ENCODE data around the gene DCAF7. TPM values are rescaled to one million over a fixed set of nuclear protein-coding genes. Genes with fewer than 3 reads are reported as not detected.

Gene DCAF7
- total RNA-seq, 1 experiment from 2014 or later, result 60.4 TPM

- POLR2A ChIA-PET, result no interaction called here
- BruUV-seq (replicated peaks), result no TSS peak
- in situ Hi-C loops (cut with HindIII; ENCODE audit: low pct_unique_long_range_greater_than_20kb, low sequenced_read_pairs) (no loop called here), intact Hi-C loops (cut with micrococcal nuclease; ENCODE audit: unreplicated experiment) (no loop called here)
- peaks cover 1% of the 10 kb centered on the region; the same call in 1 of the 2 replicates for H3K27me3 ChIP-seq (ENCODE audit: control insufficient read depth, insufficient read depth, low read length)
- H3K4me1 ChIP-seq (ENCODE audit: control insufficient read depth, insufficient read depth, low read length), result no peaks in the 10 kb centered on the region
- H3K36me3 ChIP-seq (ENCODE audit: control insufficient read depth, insufficient read depth, low read length), result no peaks in the 10 kb centered on the region
- DNase-seq (ENCODE audit: low read depth, low spot score) (no peak), ATAC-seq (no peak)
- CTCF ChIA-PET, result no interaction called here
- no peak overlapping the region for H3K27ac ChIP-seq (ENCODE audit: low read length)
- H3K4me3 ChIP-seq (ENCODE audit: low read depth in 2 of 2, low read length in 2 of 2), result no peak overlapping the region
- no peaks in the 10 kb centered on the region for H3K9me3 ChIP-seq (ENCODE audit: control insufficient read depth, insufficient read depth, low read depth, low read length)
- no peak for TF ChIP-seq TCF7L2 (IDR thresholded peaks at IDR 0.05; ENCODE audit: low read depth, low read length)
- no peak for TF ChIP-seq SIN3A (IDR thresholded peaks at IDR 0.05; ENCODE audit: borderline replicate concordance, insufficient read depth, low read depth, low read length)
- TF ChIP-seq REST (IDR thresholded peaks at IDR 0.05; ENCODE audit: insufficient read depth in 1 of 2, low read depth in 2 of 2, low read length in 1 of 2), result no peak
- TF ChIP-seq CTCF (IDR thresholded peaks at IDR 0.05), result no peak
- TF ChIP-seq POLR2AphosphoS5 (IDR thresholded peaks at IDR 0.05; ENCODE audit: low read depth, low read length), result no peak
These were observed 37.9 kb upstream of the DCAF7 start for GRCh38 chr17:63512388-63512787.

DNA sequence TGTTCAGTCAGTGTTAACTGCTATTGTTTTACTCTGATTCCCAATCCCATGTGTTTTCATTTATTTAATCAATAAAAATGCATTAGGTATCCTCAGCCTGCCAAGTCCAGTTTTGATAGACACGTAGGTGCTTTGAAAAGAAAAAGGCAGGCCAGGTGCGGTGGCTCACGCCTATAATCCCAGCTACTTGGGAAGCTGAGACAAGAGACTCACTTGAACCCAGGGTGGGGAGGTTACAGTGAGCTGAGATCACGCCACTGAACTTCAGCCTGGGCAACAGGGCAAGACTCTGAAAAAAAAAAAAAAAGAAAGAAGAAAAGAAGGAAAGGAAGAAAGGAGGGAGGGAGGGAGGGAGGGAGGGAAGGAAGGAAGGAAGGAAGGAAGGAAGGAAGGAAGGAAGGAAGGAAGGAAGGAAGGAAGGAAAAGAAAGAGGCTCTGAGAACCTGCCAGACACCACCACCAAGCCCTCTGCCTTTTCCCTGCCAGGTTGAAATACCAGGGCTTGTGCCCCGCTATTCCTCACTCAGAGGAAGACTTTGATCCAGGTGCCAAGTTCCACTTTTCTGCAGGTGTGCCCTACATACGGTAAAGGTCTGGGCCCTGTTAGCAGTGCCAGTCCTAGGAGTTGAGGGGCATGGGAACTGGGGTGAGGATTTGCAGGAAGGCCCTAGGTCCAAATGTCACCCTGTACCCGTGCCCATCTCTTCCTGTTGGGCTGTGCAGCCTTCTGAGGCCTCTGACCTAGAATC is 37.2 kb upstream of the DCAF7 start:
- no peaks in the 10 kb centered on the region for H3K36me3 ChIP-seq (ENCODE audit: control insufficient read depth, insufficient read depth, low read length)
- DNase-seq (ENCODE audit: low read depth, low spot score) (no peak), ATAC-seq (no peak)
- intact Hi-C loops (cut with micrococcal nuclease; ENCODE audit: unreplicated experiment), result no loop called here
- peaks cover 4% of the 10 kb centered on the region; the same call in 1 of the 2 replicates for H3K27me3 ChIP-seq (ENCODE audit: control insufficient read depth, insufficient read depth, low read length)
- CTCF ChIA-PET, result no interaction called here
- no peak overlapping the region for H3K4me3 ChIP-seq (ENCODE audit: low read depth in 2 of 2, low read length in 2 of 2)
- POLR2A ChIA-PET, result no interaction called here
- in situ Hi-C loops (cut with HindIII; ENCODE audit: low pct_unique_long_range_greater_than_20kb, low sequenced_read_pairs), result no loop called here
- H3K4me1 ChIP-seq (ENCODE audit: control insufficient read depth, insufficient read depth, low read length), result no peaks in the 10 kb centered on the region
- TF ChIP-seq POLR2AphosphoS5 (IDR thresholded peaks at IDR 0.05; ENCODE audit: low read depth, low read length), result no peak
- TF ChIP-seq REST (IDR thresholded peaks at IDR 0.05; ENCODE audit: insufficient read depth in 1 of 2, low read depth in 2 of 2, low read length in 1 of 2), result no peak
- no peak for TF ChIP-seq TCF7L2 (IDR thresholded peaks at IDR 0.05; ENCODE audit: low read depth, low read length)
- TF ChIP-seq CTCF (IDR thresholded peaks at IDR 0.05), result no peak
- TF ChIP-seq SIN3A (IDR thresholded peaks at IDR 0.05; ENCODE audit: borderline replicate concordance, insufficient read depth, low read depth, low read length), result no peak
- no TSS peak for BruUV-seq (replicated peaks)
- no peak overlapping the region for H3K27ac ChIP-seq (ENCODE audit: low read length)
- no peaks in the 10 kb centered on the region for H3K9me3 ChIP-seq (ENCODE audit: control insufficient read depth, insufficient read depth, low read depth, low read length)
